ENCODE results near the gene NPC2. TPM values are rescaled to one million over a fixed set of nuclear protein-coding genes. Genes with fewer than 3 reads are reported as not detected.

Gene NPC2
- total and polyA plus RNA-seq, 9 of the 15 experiments (the other 6 are each of a cell fraction or from before 2014, with no cell fraction given) = 16.6 to 74.1 (median 32.6) TPM

DNA sequence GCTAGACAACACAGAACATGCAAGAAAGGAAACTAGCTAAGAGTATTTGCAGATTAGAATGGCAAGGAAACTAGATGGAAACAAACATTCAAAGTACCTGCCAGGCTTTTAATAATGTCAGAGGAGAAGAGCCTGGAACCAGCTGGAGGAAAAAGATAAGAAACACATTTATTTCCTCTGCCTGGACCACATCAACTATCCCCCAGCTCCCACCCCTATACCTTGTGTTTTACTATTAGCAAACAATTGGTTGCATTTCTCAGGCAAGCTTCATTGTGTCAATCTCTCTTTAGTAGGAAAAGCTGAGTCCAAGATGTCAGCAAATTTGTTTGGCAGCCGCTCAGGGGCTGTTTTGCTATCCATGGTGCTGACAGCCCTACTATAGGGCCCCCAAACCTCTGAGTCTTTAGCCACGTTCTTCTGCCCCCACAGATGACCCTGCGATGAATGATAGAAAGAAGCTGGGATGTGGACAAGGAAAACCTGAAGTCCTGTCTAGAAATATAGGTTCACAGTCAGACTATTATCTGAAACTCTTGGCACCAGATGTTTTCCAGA is 55.5 kb downstream of the NPC2 start:
- BruUV-seq (replicated peaks) = no TSS peak
- Histone ChIP-seq H3K9me1 (ENCODE audit: control insufficient read depth, insufficient read depth, low read length) (no peaks in the 10 kb centered on the region), H3K36me3 (ENCODE audit: control insufficient read depth, insufficient read depth, low read length) (no peaks in the 10 kb centered on the region), H3K27ac (ENCODE audit: extremely low read depth, low read depth, low read length) (no peak overlapping the region), H3K9me3 (replicated peaks; ENCODE audit: control insufficient read depth, insufficient read depth, low read depth, low read length) (no peaks in the 10 kb centered on the region), H2AFZ (ENCODE audit: low read depth, low read length) (no peak overlapping the region), H3K4me1 (replicated peaks in 1 of 2; ENCODE audit: control insufficient read depth in 2 of 2, insufficient read depth in 2 of 2, low read length in 2 of 2) (no peaks in the 10 kb centered on the region), H3K27me3 (ENCODE audit: control insufficient read depth in 2 of 2, insufficient read depth in 2 of 2, low read length in 2 of 2) (peaks cover 0 to 11% of the 10 kb centered on the region in 2 experiments; a peak in 3 of 5 replicates), H3K9ac (ENCODE audit: insufficient read depth in 1 of 2, low read depth in 2 of 2, low read length in 2 of 2) (no peak overlapping the region), H3K79me2 (ENCODE audit: control insufficient read depth, insufficient read depth, low read length) (no peaks in the 10 kb centered on the region), H4K20me1 (replicated peaks; ENCODE audit: control insufficient read depth, insufficient read depth, low read length) (no peaks in the 10 kb centered on the region), H3K4me2 (ENCODE audit: insufficient read depth, low read length) (no peak overlapping the region), H3K4me3 (no peak overlapping the region)
- DNase-seq (ENCODE audit: extremely low read depth in 1 of 4, low spot score in 3 of 4) = peak in 2 of 4 experiments; percentile 6 to 18
- no peak for FAIRE-seq
- ATAC-seq = no peak
- intact Hi-C loops (cut with micrococcal nuclease) (no loop called here), in situ Hi-C loops (cut with MboI) (no loop called here)
- ChIA-PET POLR2A (no interaction called here), CTCF (ENCODE audit: low intra/inter-chr PET ratio) (no interaction called here)
- 0% methylated on average over 3 of the region's 3 CpGs for WGBS (ENCODE audit: insufficient coverage, low coverage, missing lambda C conversion rate)
- peak; percentile 79 for TF ChIP-seq MIER1 (IDR thresholded peaks at IDR 0.05; ENCODE audit: low read depth)
- TF ChIP-seq CTBP1 (IDR thresholded peaks at IDR 0.05; ENCODE audit: borderline replicate concordance) = no peak
- TF ChIP-seq CBFA2T2 (conservative IDR thresholded peaks at IDR 0.05) = no peak
- TF ChIP-seq EHMT2 (IDR thresholded peaks at IDR 0.05) = peak; percentile 87
- no peak for TF ChIP-seq U2AF1 (optimal IDR thresholded peaks at IDR 0.05; ENCODE audit: low read depth, low read length)
- TF ChIP-seq FOSL1 (tag; conservative IDR thresholded peaks at IDR 0.05) = no peak
- TF ChIP-seq, protein P1, sequence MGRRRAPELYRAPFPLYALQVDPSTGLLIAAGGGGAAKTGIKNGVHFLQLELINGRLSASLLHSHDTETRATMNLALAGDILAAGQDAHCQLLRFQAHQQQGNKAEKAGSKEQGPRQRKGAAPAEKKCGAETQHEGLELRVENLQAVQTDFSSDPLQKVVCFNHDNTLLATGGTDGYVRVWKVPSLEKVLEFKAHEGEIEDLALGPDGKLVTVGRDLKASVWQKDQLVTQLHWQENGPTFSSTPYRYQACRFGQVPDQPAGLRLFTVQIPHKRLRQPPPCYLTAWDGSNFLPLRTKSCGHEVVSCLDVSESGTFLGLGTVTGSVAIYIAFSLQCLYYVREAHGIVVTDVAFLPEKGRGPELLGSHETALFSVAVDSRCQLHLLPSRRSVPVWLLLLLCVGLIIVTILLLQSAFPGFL (CRISPR knock-in tag; IDR thresholded peaks at IDR 0.05) = no peak
- no peak for TF ChIP-seq ZNF146 (CRISPR knock-in tag; IDR thresholded peaks at IDR 0.05; ENCODE audit: unreplicated experiment)
- TF ChIP-seq, protein P2, sequence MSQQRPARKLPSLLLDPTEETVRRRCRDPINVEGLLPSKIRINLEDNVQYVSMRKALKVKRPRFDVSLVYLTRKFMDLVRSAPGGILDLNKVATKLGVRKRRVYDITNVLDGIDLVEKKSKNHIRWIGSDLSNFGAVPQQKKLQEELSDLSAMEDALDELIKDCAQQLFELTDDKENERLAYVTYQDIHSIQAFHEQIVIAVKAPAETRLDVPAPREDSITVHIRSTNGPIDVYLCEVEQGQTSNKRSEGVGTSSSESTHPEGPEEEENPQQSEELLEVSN (IDR thresholded peaks at IDR 0.05; ENCODE audit: borderline replicate concordance in 1 of 2, extremely low read depth in 1 of 2, insufficient read depth in 1 of 2, insufficient read length in 1 of 2, low read depth in 1 of 2, low read length in 1 of 2, poor library complexity in 1 of 2, severe bottlenecking in 1 of 2) = no peak
- no peak for TF ChIP-seq ZNF184 (CRISPR knock-in tag; IDR thresholded peaks at IDR 0.05)
- no peak for TF ChIP-seq ZNF57 (CRISPR knock-in tag; IDR thresholded peaks at IDR 0.05)
- TF ChIP-seq CBX5 (IDR thresholded peaks at IDR 0.05; ENCODE audit: borderline replicate concordance, low read depth) = no peak
- TF ChIP-seq, protein P3, sequence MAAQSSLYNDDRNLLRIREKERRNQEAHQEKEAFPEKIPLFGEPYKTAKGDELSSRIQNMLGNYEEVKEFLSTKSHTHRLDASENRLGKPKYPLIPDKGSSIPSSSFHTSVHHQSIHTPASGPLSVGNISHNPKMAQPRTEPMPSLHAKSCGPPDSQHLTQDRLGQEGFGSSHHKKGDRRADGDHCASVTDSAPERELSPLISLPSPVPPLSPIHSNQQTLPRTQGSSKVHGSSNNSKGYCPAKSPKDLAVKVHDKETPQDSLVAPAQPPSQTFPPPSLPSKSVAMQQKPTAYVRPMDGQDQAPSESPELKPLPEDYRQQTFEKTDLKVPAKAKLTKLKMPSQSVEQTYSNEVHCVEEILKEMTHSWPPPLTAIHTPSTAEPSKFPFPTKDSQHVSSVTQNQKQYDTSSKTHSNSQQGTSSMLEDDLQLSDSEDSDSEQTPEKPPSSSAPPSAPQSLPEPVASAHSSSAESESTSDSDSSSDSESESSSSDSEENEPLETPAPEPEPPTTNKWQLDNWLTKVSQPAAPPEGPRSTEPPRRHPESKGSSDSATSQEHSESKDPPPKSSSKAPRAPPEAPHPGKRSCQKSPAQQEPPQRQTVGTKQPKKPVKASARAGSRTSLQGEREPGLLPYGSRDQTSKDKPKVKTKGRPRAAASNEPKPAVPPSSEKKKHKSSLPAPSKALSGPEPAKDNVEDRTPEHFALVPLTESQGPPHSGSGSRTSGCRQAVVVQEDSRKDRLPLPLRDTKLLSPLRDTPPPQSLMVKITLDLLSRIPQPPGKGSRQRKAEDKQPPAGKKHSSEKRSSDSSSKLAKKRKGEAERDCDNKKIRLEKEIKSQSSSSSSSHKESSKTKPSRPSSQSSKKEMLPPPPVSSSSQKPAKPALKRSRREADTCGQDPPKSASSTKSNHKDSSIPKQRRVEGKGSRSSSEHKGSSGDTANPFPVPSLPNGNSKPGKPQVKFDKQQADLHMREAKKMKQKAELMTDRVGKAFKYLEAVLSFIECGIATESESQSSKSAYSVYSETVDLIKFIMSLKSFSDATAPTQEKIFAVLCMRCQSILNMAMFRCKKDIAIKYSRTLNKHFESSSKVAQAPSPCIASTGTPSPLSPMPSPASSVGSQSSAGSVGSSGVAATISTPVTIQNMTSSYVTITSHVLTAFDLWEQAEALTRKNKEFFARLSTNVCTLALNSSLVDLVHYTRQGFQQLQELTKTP (IDR thresholded peaks at IDR 0.05; ENCODE audit: low read depth in 1 of 2, partially characterized antibody in 2 of 2) = peak in 1 of 2 experiments; percentile 23

Data from K562 (cell line).